Measurements from ENCODE around the gene ADA. TPM values are rescaled to one million over a fixed set of nuclear protein-coding genes. Genes with fewer than 3 reads are reported as not detected.

Gene ADA
- total RNA-seq, 2 experiments from 2014 or later: 67.0 to 142 TPM

DNA sequence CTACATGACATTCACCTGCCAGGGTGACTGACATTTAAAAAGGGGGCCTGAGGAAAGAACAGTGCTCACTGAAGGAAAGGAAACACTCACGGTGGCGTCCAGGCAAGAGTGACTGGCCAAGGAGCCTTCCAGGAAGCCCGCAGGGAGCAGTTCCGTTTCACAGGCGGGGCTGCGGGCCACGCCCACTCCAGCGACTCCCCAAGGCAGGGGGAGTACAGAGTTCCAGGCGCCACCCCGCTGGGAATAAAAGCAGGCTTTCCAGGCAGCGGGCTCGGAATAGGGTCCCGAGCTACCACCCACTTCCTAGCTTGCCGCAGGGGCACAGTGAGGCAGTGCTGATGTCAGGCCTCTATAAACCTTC lies 34.9 kb downstream of the ADA start:
- Histone ChIP-seq H3K4me2 (ENCODE audit: low read length) (peak overlapping the region; percentile 51; the same call in 1 of the 2 replicates), H4K20me1 (ENCODE audit: insufficient read depth, low read length) (no peaks in the 10 kb centered on the region), H3K4me3 (ENCODE audit: low read depth, low read length, poor library complexity, severe bottlenecking) (no peak overlapping the region), H3K27ac (ENCODE audit: low read depth, low read length, poor library complexity, severe bottlenecking) (peak overlapping the region; percentile 93), H3K36me3 (ENCODE audit: insufficient read depth, low read length) (peaks cover 98% of the 10 kb centered on the region), H3K9me2 (ENCODE audit: insufficient read depth, low read length) (no peaks in the 10 kb centered on the region), H3K79me2 (ENCODE audit: insufficient read depth, low read depth, low read length) (peaks cover 12% of the 10 kb centered on the region; the same call in 1 of the 2 replicates), H2AFZ (ENCODE audit: low read length) (no peak overlapping the region), H3K4me1 (ENCODE audit: insufficient read depth, low read length, poor library complexity, severe bottlenecking) (peaks cover 64% of the 10 kb centered on the region), H3K9me3 (ENCODE audit: low read length) (no peaks in the 10 kb centered on the region)
- ChIA-PET CTCF (ENCODE audit: unreplicated experiment) (interaction anchor here (0.9 kb wide), 1 partner anchor 33 kb away, joined by 4 read pairs; no protein-coding TSS in a partner anchor), POLR2A (interaction anchor here (1.1 to 3.2 kb wide), 5 partner anchors 19 to 34 kb away, joined by 4 to 16 read pairs (median 8); partner anchors contain the start of gene PKIG)
- BruUV-seq (replicated peaks): no TSS peak
- no peak for TF ChIP-seq EZH2phosphoT487 (IDR thresholded peaks at IDR 0.05; ENCODE audit: borderline replicate concordance, low read depth, low read length)
- TF ChIP-seq, protein P1, sequence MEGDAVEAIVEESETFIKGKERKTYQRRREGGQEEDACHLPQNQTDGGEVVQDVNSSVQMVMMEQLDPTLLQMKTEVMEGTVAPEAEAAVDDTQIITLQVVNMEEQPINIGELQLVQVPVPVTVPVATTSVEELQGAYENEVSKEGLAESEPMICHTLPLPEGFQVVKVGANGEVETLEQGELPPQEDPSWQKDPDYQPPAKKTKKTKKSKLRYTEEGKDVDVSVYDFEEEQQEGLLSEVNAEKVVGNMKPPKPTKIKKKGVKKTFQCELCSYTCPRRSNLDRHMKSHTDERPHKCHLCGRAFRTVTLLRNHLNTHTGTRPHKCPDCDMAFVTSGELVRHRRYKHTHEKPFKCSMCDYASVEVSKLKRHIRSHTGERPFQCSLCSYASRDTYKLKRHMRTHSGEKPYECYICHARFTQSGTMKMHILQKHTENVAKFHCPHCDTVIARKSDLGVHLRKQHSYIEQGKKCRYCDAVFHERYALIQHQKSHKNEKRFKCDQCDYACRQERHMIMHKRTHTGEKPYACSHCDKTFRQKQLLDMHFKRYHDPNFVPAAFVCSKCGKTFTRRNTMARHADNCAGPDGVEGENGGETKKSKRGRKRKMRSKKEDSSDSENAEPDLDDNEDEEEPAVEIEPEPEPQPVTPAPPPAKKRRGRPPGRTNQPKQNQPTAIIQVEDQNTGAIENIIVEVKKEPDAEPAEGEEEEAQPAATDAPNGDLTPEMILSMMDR (conservative IDR thresholded peaks at IDR 0.05; ENCODE audit: low read length): no peak
- intact Hi-C loops (cut with micrococcal nuclease; ENCODE audit: unreplicated experiment): no loop called here
- no peak for DNase-seq (ENCODE audit: low spot score)

DNA sequence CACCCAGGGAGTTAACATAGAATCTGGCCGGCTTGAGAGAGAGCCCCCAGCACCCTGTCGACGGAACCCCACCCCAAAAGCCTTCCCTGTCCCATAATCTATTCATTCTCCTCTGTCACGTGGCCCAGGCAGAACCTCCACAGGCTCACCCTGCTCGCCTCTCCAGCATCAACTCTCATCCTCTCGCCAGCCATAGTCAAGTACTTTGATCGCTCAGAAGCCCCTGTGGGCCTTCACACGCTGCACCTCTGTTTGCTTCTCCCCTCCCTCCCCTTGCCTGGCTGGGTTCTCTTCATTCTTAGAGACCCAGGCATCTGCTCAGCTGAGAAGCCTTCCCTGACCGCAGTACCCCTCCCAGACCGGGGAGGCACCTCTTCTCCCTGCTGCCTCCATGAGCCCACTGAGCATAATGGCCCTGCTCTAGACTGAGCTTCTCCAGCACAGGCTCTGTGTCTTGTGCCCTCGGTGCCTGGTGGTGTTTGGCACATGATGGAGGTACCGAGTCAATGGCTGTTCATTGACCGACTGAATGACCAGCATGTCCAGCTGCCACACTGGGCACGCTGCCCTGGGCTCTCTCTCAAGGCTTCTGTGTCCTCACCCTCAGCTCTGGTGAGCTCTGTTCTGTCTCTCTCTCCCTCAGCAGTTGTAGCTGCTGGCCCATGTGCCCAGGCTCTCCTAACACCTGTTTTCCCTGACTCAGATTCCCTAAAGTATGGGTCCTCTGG lies 35.5 kb downstream of the ADA start:
- POLR2A ChIA-PET: interaction anchor here (0.7 to 3.2 kb wide), 4 partner anchors 20 to 33 kb away, joined by 4 to 16 read pairs (median 6); partner anchors contain the start of gene PKIG
- no peak for TF ChIP-seq EZH2phosphoT487 (IDR thresholded peaks at IDR 0.05; ENCODE audit: borderline replicate concordance, low read depth, low read length)
- TF ChIP-seq, protein P1 (conservative IDR thresholded peaks at IDR 0.05; ENCODE audit: low read length): no peak
- Histone ChIP-seq H3K79me2 (ENCODE audit: insufficient read depth, low read depth, low read length) (peaks cover 17% of the 10 kb centered on the region; the same call in 1 of the 2 replicates), H3K36me3 (ENCODE audit: insufficient read depth, low read length) (peaks cover 96% of the 10 kb centered on the region), H3K4me1 (ENCODE audit: insufficient read depth, low read length, poor library complexity, severe bottlenecking) (peaks cover 70% of the 10 kb centered on the region), H3K9me2 (ENCODE audit: insufficient read depth, low read length) (no peaks in the 10 kb centered on the region), H4K20me1 (ENCODE audit: insufficient read depth, low read length) (no peaks in the 10 kb centered on the region), H3K27ac (ENCODE audit: low read depth, low read length, poor library complexity, severe bottlenecking) (peak overlapping the region; percentile 93), H3K9me3 (ENCODE audit: low read length) (no peaks in the 10 kb centered on the region), H3K4me3 (ENCODE audit: low read depth, low read length, poor library complexity, severe bottlenecking) (no peak overlapping the region), H2AFZ (ENCODE audit: low read length) (no peak overlapping the region), H3K4me2 (ENCODE audit: low read length) (peak overlapping the region; percentile 51; the same call in 1 of the 2 replicates)
- BruUV-seq (replicated peaks): no TSS peak
- intact Hi-C loops (cut with micrococcal nuclease; ENCODE audit: unreplicated experiment): no loop called here
- CTCF ChIA-PET (ENCODE audit: unreplicated experiment): no interaction called here
- DNase-seq (ENCODE audit: low spot score): peak; percentile 37

All from OCI-LY7 (cell line).